B cell (primary cell): ENCODE results near the gene ZFHX2. TPM values are rescaled to one million over a fixed set of nuclear protein-coding genes. Genes with fewer than 3 reads are reported as not detected.

Experiments
- ATAC-seq: fragments of 200-7000 bp; cut with Tn5 transposase; one replicate; pipeline ENCODE4 v1.10.0; 2021; ENCODE audit warnings: low read depth, mild to moderate bottlenecking, moderate number of reproducible peaks, moderate library complexity
- CTCF ChIA-PET: fragments of 350-600 bp; sonication (Branson Sonifier 250); formaldehyde crosslinking; loops from one replicate; lab custom pipeline; 2021; ENCODE audit warnings: antibody characterized with exemption, inconsistent platforms; lab: Charles Lee
- POLR2A ChIA-PET: fragments of 350-600 bp; sonication (Branson Sonifier 250); formaldehyde crosslinking; loops from one replicate; lab custom pipeline; 2021; ENCODE audit warnings: antibody characterized with exemption; lab: Charles Lee
- DNase-seq: peaks from one replicate; pipeline ENCODE4 v3.0.0; 2013
- H2AFZ ChIP-seq: 2 replicates; pipeline ENCODE4 v1.6.1; 2012; ENCODE audit warnings: mild to moderate bottlenecking, low read depth, low read length; ENCODE audit not compliant: insufficient read depth, poor library complexity, severe bottlenecking
- H3K27ac ChIP-seq, 2 donors: 1 replicate in 1 of 2; 2 replicates in 1 of 2; pipeline ENCODE4 v1.5.1; 2012 to 2013; ENCODE audit warnings: low read length in 2 of 2, mild to moderate bottlenecking in 2 of 2, moderate library complexity in 1 of 2
- H3K27me3 ChIP-seq, 4 experiments: fragments of 200-600 bp in 1 of 4; sonication (generic) in 1 of 4; replicated peaks in 1 of 4; 1 replicate in 2 of 4; 2 replicates in 2 of 4; pipeline versions ENCODE4 v1.6.1 to v1.7.0; 2013 to 2016; ENCODE audit warnings: low read length in 3 of 4, mild to moderate bottlenecking in 2 of 4, mixed read lengths in 1 of 4, moderate library complexity in 1 of 4; ENCODE audit not compliant: insufficient read depth in 4 of 4, control insufficient read depth in 3 of 4; ENCODE audit errors: control extremely low read depth in 1 of 4
- H3K36me3 ChIP-seq, 2 experiments: replicated peaks in 1 of 2; 1 replicate in 1 of 2; 2 replicates in 1 of 2; pipeline versions ENCODE4 v1.6.1 to v1.7.1; 2013; ENCODE audit warnings: low read length in 1 of 2; ENCODE audit not compliant: insufficient read depth in 2 of 2, control insufficient read depth in 1 of 2; ENCODE audit errors: control extremely low read depth in 1 of 2, extremely low read depth in 1 of 2
- H3K4me1 ChIP-seq, 2 donors: fragments of 200-600 bp in 1 of 2; sonication (generic) in 1 of 2; 1 replicate in 1 of 2; 2 replicates in 1 of 2; pipeline versions ENCODE4 v1.5.1 to v1.6.1; 2013 to 2017; ENCODE audit warnings: low read length in 2 of 2; ENCODE audit not compliant: control insufficient read depth in 2 of 2, insufficient read depth in 2 of 2
- H3K4me2 ChIP-seq: replicated peaks from 2 replicates; pipeline ENCODE3; 2012; ENCODE audit warnings: mild to moderate bottlenecking, low read depth, low read length; ENCODE audit not compliant: poor library complexity, severe bottlenecking
- H3K4me3 ChIP-seq, 5 experiments: fragments of 200-600 bp in 1 of 5; sonication (generic) in 1 of 5; 1 replicate in 3 of 5; 2 replicates in 2 of 5; pipeline versions ENCODE4 v1.5.1 to v1.7.0; 2011 to 2016; ENCODE audit warnings: low read length in 4 of 5, mild to moderate bottlenecking in 4 of 5, low read depth in 2 of 5, control low read depth in 1 of 5, moderate library complexity in 1 of 5; ENCODE audit not compliant: insufficient read depth in 1 of 5; ENCODE audit errors: control extremely low read depth in 1 of 5, extremely low read depth in 1 of 5
- H3K79me2 ChIP-seq: fragments of 200-600 bp; sonication (generic); one replicate; pipeline ENCODE4 v1.6.0; 2016; ENCODE audit warnings: low read length; ENCODE audit not compliant: control insufficient read depth, insufficient read depth
- H3K9ac ChIP-seq: fragments of 200-600 bp; sonication (generic); 2 replicates; pipeline ENCODE4 v1.6.1; 2017; ENCODE audit warnings: mild to moderate bottlenecking, low read length, moderate library complexity
- H3K9me3 ChIP-seq, 3 donors: one replicate each; pipeline versions ENCODE4 v1.6.1 to v1.7.1; 2013; ENCODE audit warnings: low read length in 2 of 3; ENCODE audit not compliant: control insufficient read depth in 2 of 3, insufficient read depth in 1 of 3; ENCODE audit errors: control extremely low read depth in 1 of 3
- H4K20me1 ChIP-seq: 2 replicates; pipeline ENCODE4 v1.6.0; 2012; ENCODE audit warnings: mild to moderate bottlenecking, low read length; ENCODE audit not compliant: insufficient read depth, control insufficient read depth, poor library complexity, severe bottlenecking
- H3K27ac Mint-ChIP-seq: one replicate; pipeline ENCODE4 v1.8.0; 2021; ENCODE audit warnings: mixed read lengths
- H3K27me3 Mint-ChIP-seq: one replicate; pipeline ENCODE4 v1.8.0; 2021; ENCODE audit warnings: mixed read lengths
- H3K4me1 Mint-ChIP-seq: one replicate; pipeline ENCODE4 v1.8.0; 2021; ENCODE audit warnings: mixed read lengths
- H3K4me3 Mint-ChIP-seq: one replicate; pipeline ENCODE4 v1.8.0; 2021; ENCODE audit warnings: mixed read lengths
- H3K9me3 Mint-ChIP-seq: one replicate; pipeline ENCODE4 v1.8.0; 2022; ENCODE audit warnings: mixed read lengths; ENCODE audit not compliant: insufficient read depth
- EZH2 ChIP-seq: IDR thresholded peaks from 2 replicates; pipeline ENCODE4 v1.6.1; 2012; ENCODE audit warnings: borderline replicate concordance, low read depth, mild to moderate bottlenecking, moderate library complexity, low read length; ENCODE audit not compliant: insufficient read depth, poor library complexity, severe bottlenecking
- WGBS: methylation state at CpG from one replicate; pipeline ENCODE4 v1.1.5; 2013; ENCODE audit warnings: missing lambda C conversion rate; ENCODE audit not compliant: insufficient coverage; 5-methylcytosine and 5-hydroxymethylcytosine counted together
- intact Hi-C: fragments of 100-400 bp; cut with micrococcal nuclease; formaldehyde crosslinking; loops from one replicate; pipeline ENCODE4 v1.10.0; 2022
- polyA plus RNA-seq: library from polyadenylated mRNA; depleted of rRNA; stranded (reverse); fragments of >200 nt; gene quantifications from 2 replicates; pipeline ENCODE4 v1.2.3, GENCODE V29; 2012
- total RNA-seq, 2 donors: library from RNA; stranded (reverse); fragments of 120-200 nt in 1 of 2; gene quantifications; 1 replicate in 1 of 2; 2 replicates in 1 of 2; pipeline versions ENCODE4 v1.2.3 to v1.2.4, GENCODE V29; 2013 to 2022
- TF ChIP-seq, protein P1 (sequence below): fragments of 200-600 bp; IDR thresholded peaks from one replicate; pipeline ENCODE4 v1.8.0; 2022; ENCODE audit warnings: antibody characterized with exemption, mild to moderate bottlenecking

ZFHX2 gene
- total and polyA plus RNA-seq, 2 donors (not counting 1 experiment from before 2014, with no cell fraction given): 0.21 to 2.5 TPM

DNA sequence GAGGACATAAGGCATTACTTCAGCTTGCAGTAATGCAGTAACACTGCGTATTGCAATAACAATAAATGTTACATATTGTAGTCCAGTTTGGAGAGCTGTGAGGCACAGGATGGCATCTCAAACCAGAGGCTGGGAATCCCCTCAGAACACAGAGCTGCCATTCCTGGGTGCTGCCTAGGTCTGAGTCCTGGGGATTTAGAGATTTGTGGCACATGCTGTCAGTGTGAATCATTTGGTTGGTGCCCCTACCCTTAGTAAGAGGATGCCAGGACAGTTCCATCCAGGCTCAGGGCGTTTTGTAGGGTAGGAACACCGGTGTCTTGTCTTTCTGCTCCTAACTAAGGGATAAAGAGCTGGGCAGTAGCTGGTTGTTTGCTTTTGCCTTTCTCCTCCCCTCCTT is 22.5 kb downstream of the ZFHX2 start:
- TF ChIP-seq, protein P1, sequence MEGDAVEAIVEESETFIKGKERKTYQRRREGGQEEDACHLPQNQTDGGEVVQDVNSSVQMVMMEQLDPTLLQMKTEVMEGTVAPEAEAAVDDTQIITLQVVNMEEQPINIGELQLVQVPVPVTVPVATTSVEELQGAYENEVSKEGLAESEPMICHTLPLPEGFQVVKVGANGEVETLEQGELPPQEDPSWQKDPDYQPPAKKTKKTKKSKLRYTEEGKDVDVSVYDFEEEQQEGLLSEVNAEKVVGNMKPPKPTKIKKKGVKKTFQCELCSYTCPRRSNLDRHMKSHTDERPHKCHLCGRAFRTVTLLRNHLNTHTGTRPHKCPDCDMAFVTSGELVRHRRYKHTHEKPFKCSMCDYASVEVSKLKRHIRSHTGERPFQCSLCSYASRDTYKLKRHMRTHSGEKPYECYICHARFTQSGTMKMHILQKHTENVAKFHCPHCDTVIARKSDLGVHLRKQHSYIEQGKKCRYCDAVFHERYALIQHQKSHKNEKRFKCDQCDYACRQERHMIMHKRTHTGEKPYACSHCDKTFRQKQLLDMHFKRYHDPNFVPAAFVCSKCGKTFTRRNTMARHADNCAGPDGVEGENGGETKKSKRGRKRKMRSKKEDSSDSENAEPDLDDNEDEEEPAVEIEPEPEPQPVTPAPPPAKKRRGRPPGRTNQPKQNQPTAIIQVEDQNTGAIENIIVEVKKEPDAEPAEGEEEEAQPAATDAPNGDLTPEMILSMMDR: no peak
- no peak for TF ChIP-seq EZH2
- ATAC-seq: no peak
- H3K4me3 Mint-ChIP-seq: no peak overlapping the region

DNA sequence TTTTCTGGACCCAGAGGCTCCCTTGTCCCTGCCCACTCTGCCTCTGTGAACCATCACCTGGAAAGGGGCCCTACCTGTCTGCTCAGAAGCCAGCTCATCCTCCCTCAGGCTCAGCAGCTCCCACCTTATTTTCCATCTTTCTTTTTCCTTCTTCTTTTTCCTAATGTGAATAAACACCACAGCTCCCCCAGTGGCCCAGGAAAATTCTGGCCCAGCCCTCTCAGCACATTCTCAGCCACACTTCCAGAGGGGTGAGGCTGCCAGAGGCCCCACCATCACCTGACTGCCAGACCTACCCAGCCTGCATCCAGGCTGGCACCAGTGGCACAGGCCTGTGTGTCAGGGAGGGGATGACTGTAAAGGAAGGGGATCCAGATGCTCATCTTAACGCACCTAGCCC is 23.0 kb downstream of the ZFHX2 start:
- Histone ChIP-seq H3K27ac (no peak overlapping the region), H3K4me2 (no peak overlapping the region), H3K9ac (no peak overlapping the region), H3K9me3 (no peaks in the 10 kb centered on the region), H3K4me1 (no peaks in the 10 kb centered on the region), H3K4me3 (no peak overlapping the region), H4K20me1 (no peaks in the 10 kb centered on the region), H3K27me3 (no peaks in the 10 kb centered on the region), H3K36me3 (no peaks in the 10 kb centered on the region), H2AFZ (no peak overlapping the region), H3K79me2 (no peaks in the 10 kb centered on the region)
- DNase-seq (no peak), ATAC-seq (no peak)
- no peak overlapping the region for H3K4me3 Mint-ChIP-seq
- H3K9me3 Mint-ChIP-seq: no peaks in the 10 kb centered on the region
- intact Hi-C loops: no loop called here
- TF ChIP-seq, protein P1: no peak
- TF ChIP-seq EZH2: no peak
- no peaks in the 10 kb centered on the region for H3K27me3 Mint-ChIP-seq
- CTCF ChIA-PET: interaction anchor here (1.7 kb wide), 1 partner anchor 10 kb away, joined by 4 read pairs; no protein-coding TSS in a partner anchor
- POLR2A ChIA-PET: no interaction called here
- 88% methylated on average over 1 of the region's 1 CpG for WGBS
- no peaks in the 10 kb centered on the region for H3K4me1 Mint-ChIP-seq
- H3K27ac Mint-ChIP-seq: no peak overlapping the region

More for the DNA sequence above, 22.5 kb downstream of the ZFHX2 start:
- H3K4me1 Mint-ChIP-seq: no peaks in the 10 kb centered on the region
- no peaks in the 10 kb centered on the region for H3K4me1 ChIP-seq
- H4K20me1 ChIP-seq: no peaks in the 10 kb centered on the region
- no peaks in the 10 kb centered on the region for H3K9me3 Mint-ChIP-seq
- no peak overlapping the region for H3K9ac ChIP-seq
- POLR2A ChIA-PET: no interaction called here
- no peaks in the 10 kb centered on the region for H3K27me3 Mint-ChIP-seq
- DNase-seq: no peak
- H3K27ac Mint-ChIP-seq: no peak overlapping the region
- intact Hi-C loops: no loop called here
- no peak overlapping the region for H3K27ac ChIP-seq
- no peaks in the 10 kb centered on the region for H3K79me2 ChIP-seq
- CTCF ChIA-PET: interaction anchor here (1.4 to 1.7 kb wide), 3 partner anchors 10 to 50 kb away, joined by 4 to 6 read pairs (median 4); no protein-coding TSS in a partner anchor
- H3K4me2 ChIP-seq: no peak overlapping the region
- H3K36me3 ChIP-seq: no peaks in the 10 kb centered on the region
- no peaks in the 10 kb centered on the region for H3K27me3 ChIP-seq
- H3K9me3 ChIP-seq: no peaks in the 10 kb centered on the region
- WGBS: no CpG with 5 or more reads among the region's 3 CpGs
- H2AFZ ChIP-seq: no peak overlapping the region
- no peak overlapping the region for H3K4me3 ChIP-seq
